ENCODE measurements around the gene ALDH5A1. TPM values are rescaled to one million over a fixed set of nuclear protein-coding genes. Genes with fewer than 3 reads are reported as not detected.

ALDH5A1 gene
- polyA plus RNA-seq, 1 experiment, result 0.64 TPM

- Histone ChIP-seq H3K36me3 (ENCODE audit: control insufficient read depth, insufficient read depth, low read length) (no peaks in the 10 kb centered on the region), H3K4me3 (ENCODE audit: low read depth, low read length) (no peak overlapping the region), H3K27me3 (ENCODE audit: control insufficient read depth, insufficient read depth, low read length) (no peaks in the 10 kb centered on the region)
- ChIA-PET CTCF (interaction anchor here (0.6 to 1.2 kb wide), 3 partner anchors 8 to 1728 kb away, joined by 3 read pairs; no protein-coding TSS in a partner anchor), POLR2A (no interaction called here)
- no peak for TF ChIP-seq CTCF (IDR thresholded peaks at IDR 0.05; ENCODE audit: insufficient read depth, low read depth, low read length)
- no peak for DNase-seq (ENCODE audit: low read depth)
These were observed 18.8 kb downstream of the ALDH5A1 start for GRCh38 chr6:24513602-24514001.

- ChIA-PET POLR2A (interaction anchor here (0.5 kb wide), 1 partner anchor 1504 kb away, joined by 3 read pairs; no protein-coding TSS in a partner anchor), CTCF (interaction anchor here (1.1 to 1.9 kb wide), 2 partner anchors 9 to 63 kb away, joined by 3 to 7 read pairs; no protein-coding TSS in a partner anchor)
- no peaks in the 10 kb centered on the region for H3K27me3 ChIP-seq (ENCODE audit: control insufficient read depth, insufficient read depth, low read length)
- TF ChIP-seq CTCF (IDR thresholded peaks at IDR 0.05; ENCODE audit: insufficient read depth, low read depth, low read length), result no peak
- no peaks in the 10 kb centered on the region for H3K36me3 ChIP-seq (ENCODE audit: control insufficient read depth, insufficient read depth, low read length)
- no peak for DNase-seq (ENCODE audit: low read depth)
- no peak overlapping the region for H3K4me3 ChIP-seq (ENCODE audit: low read depth, low read length)
These were observed 23.1 kb downstream of the ALDH5A1 start for GRCh38 chr6:24517659-24518543.

- no peak for DNase-seq (ENCODE audit: low read depth)
- H3K4me3 ChIP-seq (ENCODE audit: low read depth, low read length), result no peak overlapping the region
- TF ChIP-seq CTCF (IDR thresholded peaks at IDR 0.05; ENCODE audit: insufficient read depth, low read depth, low read length), result peak; percentile 90
- H3K27me3 ChIP-seq (ENCODE audit: control insufficient read depth, insufficient read depth, low read length), result no peaks in the 10 kb centered on the region
- ChIA-PET CTCF (interaction anchor here (0.5 to 1.7 kb wide), 20 partner anchors 8 to 283 kb away, joined by 3 to 13 read pairs (median 3); partner anchors contain the start of genes ALDH5A1 and C6orf62), POLR2A (no interaction called here)
- H3K36me3 ChIP-seq (ENCODE audit: control insufficient read depth, insufficient read depth, low read length), result no peaks in the 10 kb centered on the region
These were observed 26.3 kb downstream of the ALDH5A1 start for GRCh38 chr6:24520929-24521546.

GRCh38 chr6:24522228-24523176 lies 27.7 kb downstream of the ALDH5A1 start:
- H3K36me3 ChIP-seq (ENCODE audit: control insufficient read depth, insufficient read depth, low read length), result no peaks in the 10 kb centered on the region
- H3K4me3 ChIP-seq (ENCODE audit: low read depth, low read length), result no peak overlapping the region
- no peak for DNase-seq (ENCODE audit: low read depth)
- ChIA-PET CTCF (interaction anchor here (0.7 to 2.0 kb wide), 11 partner anchors 10 to 243 kb away, joined by 3 to 8 read pairs (median 3); partner anchors contain the start of gene ALDH5A1), POLR2A (no interaction called here)
- no peak for TF ChIP-seq CTCF (IDR thresholded peaks at IDR 0.05; ENCODE audit: insufficient read depth, low read depth, low read length)
- H3K27me3 ChIP-seq (ENCODE audit: control insufficient read depth, insufficient read depth, low read length), result no peaks in the 10 kb centered on the region

All from BJ (cell line).